SK-N-MC (cell line): ENCODE measurements around the gene GALC.

Experiments
- EZH2 ChIP-seq: fragments of 200-600 bp; sonication (generic); IDR thresholded peaks from one replicate; pipeline ENCODE4 v1.6.1; 2017; ENCODE audit warnings: antibody characterized with exemption
- POLR2AphosphoS5 ChIP-seq: IDR thresholded peaks from 2 replicates; pipeline ENCODE4 v1.6.1; 2012; ENCODE audit warnings: mild to moderate bottlenecking, low read depth, low read length, borderline replicate concordance

GRCh38 chr14:87990682-87991081 lies 2.3 kb downstream of the GALC start:
- TF ChIP-seq POLR2AphosphoS5 (no peak), EZH2 (no peak)
